Progenitor cell of endocrine pancreas (in vitro differentiated cells): ENCODE data around the gene PPP2R1B. TPM values are rescaled to one million over a fixed set of nuclear protein-coding genes. Genes with fewer than 3 reads are reported as not detected.
A peak's percentile ranks its signal among the peaks of the same experiment; 100 is the strongest.
"Not testable (repeated sequence)": the region's sequence is repeated elsewhere in the genome, so short reads cannot be mapped to it uniquely, and the experiment has no call there.

Experiments
- DNase-seq: peaks from one replicate; pipeline ENCODE4 v3.0.0; 2021; ENCODE audit warnings: low spot score; ENCODE audit not compliant: unreplicated experiment
- H3K27ac Mint-ChIP-seq: 2 replicates; pipeline ENCODE4 v1.8.0; 2021; ENCODE audit warnings: mild to moderate bottlenecking, moderate library complexity, mixed read lengths
- H3K27me3 Mint-ChIP-seq: 2 replicates; pipeline ENCODE4 v1.8.0; 2021; ENCODE audit warnings: mixed read lengths
- H3K36me3 Mint-ChIP-seq: 2 replicates; pipeline ENCODE4 v1.8.0; 2022; ENCODE audit warnings: mixed read lengths; ENCODE audit not compliant: insufficient read depth
- H3K4me1 Mint-ChIP-seq: 2 replicates; pipeline ENCODE4 v1.8.0; 2021; ENCODE audit warnings: low read depth, mixed read lengths
- H3K4me3 Mint-ChIP-seq: 2 replicates; pipeline ENCODE4 v1.8.0; 2021; ENCODE audit warnings: low read depth, mild to moderate bottlenecking, moderate library complexity, mixed read lengths
- H3K9me3 Mint-ChIP-seq: 2 replicates; pipeline ENCODE4 v1.8.0; 2021; ENCODE audit warnings: low read depth, mixed read lengths
- total RNA-seq: library from RNA; stranded (reverse); gene quantifications from 2 replicates; pipeline ENCODE4 v1.2.1, GENCODE V29; 2021
- TF ChIP-seq, protein P1 (sequence below): fragments of 200-600 bp; sonication (generic); IDR thresholded peaks from one replicate; pipeline ENCODE4 v1.5.0; 2021; ENCODE audit warnings: antibody characterized with exemption, mild to moderate bottlenecking; ENCODE audit not compliant: unreplicated experiment

Gene PPP2R1B
- total RNA-seq, 1 donor from 2014 or later, result 92.6 TPM

- Mint-ChIP-seq H3K36me3 (peaks cover 10% of the 10 kb centered on the region), H3K27ac (no peak overlapping the region), H3K27me3 (no peaks in the 10 kb centered on the region), H3K9me3 (no peaks in the 10 kb centered on the region), H3K4me3 (no peak overlapping the region), H3K4me1 (peaks cover 7% of the 10 kb centered on the region)
- DNase-seq, result no peak
- TF ChIP-seq, protein P1, sequence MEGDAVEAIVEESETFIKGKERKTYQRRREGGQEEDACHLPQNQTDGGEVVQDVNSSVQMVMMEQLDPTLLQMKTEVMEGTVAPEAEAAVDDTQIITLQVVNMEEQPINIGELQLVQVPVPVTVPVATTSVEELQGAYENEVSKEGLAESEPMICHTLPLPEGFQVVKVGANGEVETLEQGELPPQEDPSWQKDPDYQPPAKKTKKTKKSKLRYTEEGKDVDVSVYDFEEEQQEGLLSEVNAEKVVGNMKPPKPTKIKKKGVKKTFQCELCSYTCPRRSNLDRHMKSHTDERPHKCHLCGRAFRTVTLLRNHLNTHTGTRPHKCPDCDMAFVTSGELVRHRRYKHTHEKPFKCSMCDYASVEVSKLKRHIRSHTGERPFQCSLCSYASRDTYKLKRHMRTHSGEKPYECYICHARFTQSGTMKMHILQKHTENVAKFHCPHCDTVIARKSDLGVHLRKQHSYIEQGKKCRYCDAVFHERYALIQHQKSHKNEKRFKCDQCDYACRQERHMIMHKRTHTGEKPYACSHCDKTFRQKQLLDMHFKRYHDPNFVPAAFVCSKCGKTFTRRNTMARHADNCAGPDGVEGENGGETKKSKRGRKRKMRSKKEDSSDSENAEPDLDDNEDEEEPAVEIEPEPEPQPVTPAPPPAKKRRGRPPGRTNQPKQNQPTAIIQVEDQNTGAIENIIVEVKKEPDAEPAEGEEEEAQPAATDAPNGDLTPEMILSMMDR, result no peak
Measured at GRCh38 chr11:111785076-111785475, 18.9 kb upstream of the PPP2R1B start.

DNA sequence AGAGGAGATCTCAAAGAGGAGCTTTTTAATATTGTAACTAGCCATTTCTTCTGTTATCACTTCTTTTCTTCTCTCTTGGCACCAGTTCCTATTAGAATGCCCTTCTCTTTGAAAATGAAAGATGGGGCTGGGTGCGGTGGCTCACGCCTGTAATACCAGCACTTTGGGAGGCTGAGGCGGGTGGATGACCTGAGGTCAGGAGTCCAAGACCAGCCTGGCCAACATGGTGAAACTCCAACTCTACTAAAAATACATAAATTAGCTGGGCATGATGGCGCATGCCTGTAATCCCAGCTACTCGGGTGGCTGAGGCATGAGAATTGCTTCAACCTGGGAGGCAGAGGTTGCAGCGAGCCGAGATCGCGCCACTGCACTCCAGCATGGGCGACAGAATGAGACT, 18.1 kb upstream of the PPP2R1B start:
- H3K27ac Mint-ChIP-seq, H3K9me3 Mint-ChIP-seq, DNase-seq, H3K4me3 Mint-ChIP-seq, H3K27me3 Mint-ChIP-seq, H3K4me1 Mint-ChIP-seq: not testable (repeated sequence)
- peaks cover 10% of the 10 kb centered on the region for H3K36me3 Mint-ChIP-seq

GRCh38 chr11:111782109-111782741, 16.0 kb upstream of the PPP2R1B start:
- H3K9me3 Mint-ChIP-seq, result no peaks in the 10 kb centered on the region
- peaks cover 10% of the 10 kb centered on the region for H3K36me3 Mint-ChIP-seq
- H3K27ac Mint-ChIP-seq, result no peak overlapping the region
- TF ChIP-seq, protein P1, result no peak
- H3K27me3 Mint-ChIP-seq, result no peaks in the 10 kb centered on the region
- peaks cover 20% of the 10 kb centered on the region for H3K4me1 Mint-ChIP-seq
- H3K4me3 Mint-ChIP-seq, result no peak overlapping the region
- no peak for DNase-seq

- no peaks in the 10 kb centered on the region for H3K9me3 Mint-ChIP-seq
- H3K27me3 Mint-ChIP-seq, result no peaks in the 10 kb centered on the region
- peaks cover 16% of the 10 kb centered on the region for H3K4me1 Mint-ChIP-seq
- peaks cover 5% of the 10 kb centered on the region for H3K36me3 Mint-ChIP-seq
- no peak for DNase-seq
- TF ChIP-seq, protein P1, result no peak
- no peak overlapping the region for H3K27ac Mint-ChIP-seq
- H3K4me3 Mint-ChIP-seq, result no peak overlapping the region
Measured at GRCh38 chr11:111779118-111779517, 12.9 kb upstream of the PPP2R1B start.

GRCh38 chr11:111778047-111778558, 11.9 kb upstream of the PPP2R1B start:
- Mint-ChIP-seq H3K9me3 (no peaks in the 10 kb centered on the region), H3K4me1 (peaks cover 16% of the 10 kb centered on the region), H3K4me3 (no peak overlapping the region), H3K27ac (peak overlapping the region; percentile 83), H3K36me3 (no peaks in the 10 kb centered on the region), H3K27me3 (no peaks in the 10 kb centered on the region)
- no peak for DNase-seq
- TF ChIP-seq, protein P1, result no peak
